Tibial nerve (tissue), 4 donors: ENCODE measurements around the gene CFAP99.

ENCODE experiments used
- EP300 ChIP-seq, 2 donors: sonication (generic); formaldehyde crosslinking; IDR thresholded peaks; one replicate each; pipeline ENCODE4 v1.6.1; 2017; ENCODE audit warnings: antibody characterized with exemption in 2 of 2, mild to moderate bottlenecking in 1 of 2
- POLR2A ChIP-seq, 2 donors: fragments of 450-650 bp; IDR thresholded peaks; one replicate each; pipeline ENCODE4 v1.6.1; 2017; ENCODE audit warnings: antibody characterized with exemption in 2 of 2, mild to moderate bottlenecking in 2 of 2, moderate library complexity in 2 of 2
- TF ChIP-seq, protein P1 (sequence below), 5 experiments: fragments of 200-600 bp in 3 of 5; fragments of 450-650 bp in 2 of 5; sonication (generic) in 3 of 5; IDR thresholded peaks; one replicate each; pipeline ENCODE4 v1.5.1; 2016 to 2019; ENCODE audit warnings: antibody characterized with exemption in 5 of 5, mild to moderate bottlenecking in 3 of 5, moderate library complexity in 2 of 5

- TF ChIP-seq, protein P1, sequence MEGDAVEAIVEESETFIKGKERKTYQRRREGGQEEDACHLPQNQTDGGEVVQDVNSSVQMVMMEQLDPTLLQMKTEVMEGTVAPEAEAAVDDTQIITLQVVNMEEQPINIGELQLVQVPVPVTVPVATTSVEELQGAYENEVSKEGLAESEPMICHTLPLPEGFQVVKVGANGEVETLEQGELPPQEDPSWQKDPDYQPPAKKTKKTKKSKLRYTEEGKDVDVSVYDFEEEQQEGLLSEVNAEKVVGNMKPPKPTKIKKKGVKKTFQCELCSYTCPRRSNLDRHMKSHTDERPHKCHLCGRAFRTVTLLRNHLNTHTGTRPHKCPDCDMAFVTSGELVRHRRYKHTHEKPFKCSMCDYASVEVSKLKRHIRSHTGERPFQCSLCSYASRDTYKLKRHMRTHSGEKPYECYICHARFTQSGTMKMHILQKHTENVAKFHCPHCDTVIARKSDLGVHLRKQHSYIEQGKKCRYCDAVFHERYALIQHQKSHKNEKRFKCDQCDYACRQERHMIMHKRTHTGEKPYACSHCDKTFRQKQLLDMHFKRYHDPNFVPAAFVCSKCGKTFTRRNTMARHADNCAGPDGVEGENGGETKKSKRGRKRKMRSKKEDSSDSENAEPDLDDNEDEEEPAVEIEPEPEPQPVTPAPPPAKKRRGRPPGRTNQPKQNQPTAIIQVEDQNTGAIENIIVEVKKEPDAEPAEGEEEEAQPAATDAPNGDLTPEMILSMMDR (IDR thresholded peaks at IDR 0.05) = no peak
- TF ChIP-seq EP300 (IDR thresholded peaks at IDR 0.05) (no peak), POLR2A (IDR thresholded peaks at IDR 0.05) (no peak)
Measured at GRCh38 chr4:2497931-2498330, 79.2 kb downstream of the CFAP99 start.
